KMS-11 (cell line): ENCODE measurements around the gene THNSL1.
A peak's percentile ranks its signal among the peaks of the same experiment; 100 is the strongest.

Source experiments
- H2AFZ ChIP-seq: fragments of 200-600 bp; sonication (generic); 2 replicates; pipeline ENCODE4 v1.6.1; 2016; ENCODE audit warnings: antibody characterized with exemption, mixed run types, low read depth
- H3K27ac ChIP-seq: fragments of 200-600 bp; sonication (generic); 2 replicates; pipeline ENCODE4 v1.6.1; 2016; ENCODE audit warnings: mild to moderate bottlenecking, mixed run types
- H3K27me3 ChIP-seq: fragments of 200-600 bp; sonication (generic); 2 replicates; pipeline ENCODE4 v1.6.1; 2017; ENCODE audit warnings: mild to moderate bottlenecking, low read depth, mixed run types, moderate library complexity; ENCODE audit not compliant: insufficient read depth
- H3K36me3 ChIP-seq: fragments of 200-600 bp; sonication (generic); 2 replicates; pipeline ENCODE4 v1.6.1; 2017; ENCODE audit warnings: mild to moderate bottlenecking, mixed run types; ENCODE audit not compliant: insufficient read depth
- H3K4me1 ChIP-seq: fragments of 200-600 bp; sonication (generic); 2 replicates; pipeline ENCODE4 v1.6.1; 2016; ENCODE audit warnings: mild to moderate bottlenecking, low read depth, mixed run types; ENCODE audit not compliant: poor library complexity, severe bottlenecking
- H3K4me2 ChIP-seq: fragments of 200-600 bp; sonication (generic); 2 replicates; pipeline ENCODE4 v1.7.0; 2016; ENCODE audit warnings: mild to moderate bottlenecking, mixed run types
- H3K4me3 ChIP-seq: fragments of 200-600 bp; sonication (generic); IDR thresholded peaks from 2 replicates; pipeline ENCODE4 v1.6.1; 2017; ENCODE audit warnings: low read depth, low read length, mixed read lengths; ENCODE audit not compliant: insufficient read depth
- H3K79me2 ChIP-seq: fragments of 200-600 bp; sonication (generic); 2 replicates; pipeline ENCODE4 v1.6.1; 2016; ENCODE audit warnings: low read depth, mixed run types; ENCODE audit not compliant: insufficient read depth
- H3K9ac ChIP-seq: fragments of 200-600 bp; sonication (generic); 2 replicates; pipeline ENCODE4 v1.6.1; 2016; ENCODE audit warnings: mild to moderate bottlenecking, mixed run types
- H4K20me1 ChIP-seq: fragments of 200-600 bp; sonication (generic); 2 replicates; pipeline ENCODE4 v1.6.1; 2016; ENCODE audit warnings: mild to moderate bottlenecking, mixed run types; ENCODE audit not compliant: insufficient read depth
- CTCF ChIP-seq: fragments of 200-600 bp; sonication (generic); conservative IDR thresholded peaks from 2 replicates; pipeline ENCODE4 v1.6.1; 2017; ENCODE audit warnings: low read depth, mild to moderate bottlenecking, antibody characterized with exemption, low read length, moderate library complexity, mixed read lengths

THNSL1 gene

GRCh38 chr10:24969841-24970281 is 46.6 kb upstream of the THNSL1 start:
- Histone ChIP-seq H3K79me2 (no peaks in the 10 kb centered on the region), H4K20me1 (no peaks in the 10 kb centered on the region), H2AFZ (no peak overlapping the region), H3K9ac (no peak overlapping the region), H3K36me3 (no peaks in the 10 kb centered on the region), H3K27me3 (no peaks in the 10 kb centered on the region), H3K4me1 (peaks cover 20% of the 10 kb centered on the region), H3K4me3 (no peak overlapping the region), H3K27ac (no peak overlapping the region), H3K4me2 (no peak overlapping the region)
- TF ChIP-seq CTCF, result no peak

GRCh38 chr10:24971374-24971773 is 45.0 kb upstream of the THNSL1 start:
- H3K9ac ChIP-seq, result no peak overlapping the region
- no peak overlapping the region for H3K4me2 ChIP-seq
- no peak for TF ChIP-seq CTCF
- H3K27me3 ChIP-seq, result no peaks in the 10 kb centered on the region
- peaks cover 20% of the 10 kb centered on the region for H3K4me1 ChIP-seq
- no peaks in the 10 kb centered on the region for H3K36me3 ChIP-seq
- H3K4me3 ChIP-seq, result no peak overlapping the region
- H4K20me1 ChIP-seq, result no peaks in the 10 kb centered on the region
- no peak overlapping the region for H3K27ac ChIP-seq
- no peaks in the 10 kb centered on the region for H3K79me2 ChIP-seq
- H2AFZ ChIP-seq, result no peak overlapping the region

- Histone ChIP-seq H4K20me1 (no peaks in the 10 kb centered on the region), H3K4me2 (peak overlapping the region; percentile 47), H3K4me1 (peaks cover 20% of the 10 kb centered on the region), H3K4me3 (no peak overlapping the region), H3K36me3 (no peaks in the 10 kb centered on the region), H3K9ac (no peak overlapping the region), H3K79me2 (no peaks in the 10 kb centered on the region), H3K27me3 (no peaks in the 10 kb centered on the region), H3K27ac (no peak overlapping the region), H2AFZ (peak overlapping the region; percentile 24; the same call in 1 of the 2 replicates)
- no peak for TF ChIP-seq CTCF
Measured at GRCh38 chr10:24973163-24973562, 43.2 kb upstream of the THNSL1 start.

GRCh38 chr10:24974976-24975375 is 41.4 kb upstream of the THNSL1 start:
- no peaks in the 10 kb centered on the region for H4K20me1 ChIP-seq
- TF ChIP-seq CTCF, result no peak
- no peak overlapping the region for H2AFZ ChIP-seq
- no peaks in the 10 kb centered on the region for H3K79me2 ChIP-seq
- peaks cover 20% of the 10 kb centered on the region for H3K4me1 ChIP-seq
- H3K9ac ChIP-seq, result no peak overlapping the region
- no peak overlapping the region for H3K4me2 ChIP-seq
- no peaks in the 10 kb centered on the region for H3K27me3 ChIP-seq
- no peaks in the 10 kb centered on the region for H3K36me3 ChIP-seq
- no peak overlapping the region for H3K4me3 ChIP-seq
- H3K27ac ChIP-seq, result no peak overlapping the region

GRCh38 chr10:24979685-24980084 is 36.7 kb upstream of the THNSL1 start:
- H3K27ac ChIP-seq, result no peak overlapping the region
- no peak overlapping the region for H3K9ac ChIP-seq
- no peak overlapping the region for H3K4me3 ChIP-seq
- H4K20me1 ChIP-seq, result no peaks in the 10 kb centered on the region
- no peaks in the 10 kb centered on the region for H3K27me3 ChIP-seq
- H3K36me3 ChIP-seq, result no peaks in the 10 kb centered on the region
- TF ChIP-seq CTCF, result no peak
- H3K4me2 ChIP-seq, result no peak overlapping the region
- no peak overlapping the region for H2AFZ ChIP-seq
- H3K79me2 ChIP-seq, result no peaks in the 10 kb centered on the region
- peaks cover 6% of the 10 kb centered on the region for H3K4me1 ChIP-seq
